IMR-90 (cell line): ENCODE data around the gene BUB1B. TPM values are rescaled to one million over a fixed set of nuclear protein-coding genes. Genes with fewer than 3 reads are reported as not detected.

Experiments
- ATAC-seq: fragments of 200-7000 bp; cut with Tn5 transposase; 2 replicates; pipeline ENCODE4 v1.9.1; 2020; ENCODE audit warnings: low read depth, mild to moderate bottlenecking, moderate library complexity
- BruUV-seq: library from RNA; stranded (reverse); fragments of 400-500 nt; replicated peaks from 2 replicates; lab custom pipeline; 2021; lab: Mats Ljungman, UMichigan
- CTCF ChIA-PET: fragments of 300-600 bp; formaldehyde crosslinking; extraction: SDS; loops from one replicate; lab custom pipeline; 2021; ENCODE audit warnings: antibody characterized with exemption; lab: Yijun Ruan, JAX
- POLR2A ChIA-PET: fragments of 300-600 bp; sonication (Branson Sonifier 250); formaldehyde crosslinking; loops from one replicate; lab custom pipeline; 2022; ENCODE audit warnings: antibody characterized with exemption; ENCODE audit not compliant: unreplicated experiment; lab: Charles Lee
- DNase-seq: peaks from one replicate; pipeline ENCODE4 v3.0.0; 2013
- H2AFZ ChIP-seq: replicated peaks from 2 replicates; pipeline ENCODE3; 2013; ENCODE audit warnings: low read length, mild to moderate bottlenecking; ENCODE audit not compliant: poor library complexity
- H2AK5ac ChIP-seq: 2 replicates; pipeline ENCODE4 v1.6.1; 2013; ENCODE audit warnings: low read depth, low read length, inconsistent platforms
- H2AK9ac ChIP-seq: replicated peaks from 2 replicates; pipeline ENCODE3; 2013; ENCODE audit warnings: mild to moderate bottlenecking, low read depth, low read length, moderate library complexity; ENCODE audit not compliant: poor library complexity
- H2BK120ac ChIP-seq: 2 replicates; pipeline ENCODE4 v1.6.1; 2013; ENCODE audit warnings: low read depth, low read length, inconsistent platforms
- H2BK15ac ChIP-seq: 3 replicates; pipeline ENCODE4 v1.6.1; 2013; ENCODE audit warnings: low read depth, low read length, inconsistent platforms
- H2BK20ac ChIP-seq: 2 replicates; pipeline ENCODE4 v1.6.1; 2013; ENCODE audit warnings: low read depth, mild to moderate bottlenecking, inconsistent platforms, low read length, moderate library complexity
- H2BK5ac ChIP-seq: 2 replicates; pipeline ENCODE4 v1.6.1; 2013; ENCODE audit warnings: mild to moderate bottlenecking, low read depth, low read length, inconsistent platforms; ENCODE audit not compliant: poor library complexity, severe bottlenecking
- H3K14ac ChIP-seq: replicated peaks from 2 replicates; pipeline ENCODE4 v1.6.1; 2013; ENCODE audit warnings: low read depth, low read length, inconsistent platforms
- H3K18ac ChIP-seq: 2 replicates; pipeline ENCODE4 v1.6.1; 2013; ENCODE audit warnings: low read depth, low read length, control low read depth
- H3K23ac ChIP-seq: 2 replicates; pipeline ENCODE4 v1.6.1; 2013; ENCODE audit warnings: low read depth, low read length, inconsistent platforms
- H3K27ac ChIP-seq: 2 replicates; pipeline ENCODE4 v1.5.1; 2013; ENCODE audit warnings: mild to moderate bottlenecking, control low read depth, low read length; ENCODE audit not compliant: insufficient read depth
- H3K27me3 ChIP-seq: 2 replicates; pipeline ENCODE4 v1.6.1; 2013; ENCODE audit warnings: low read length; ENCODE audit not compliant: control insufficient read depth, insufficient read depth
- H3K36me3 ChIP-seq: 2 replicates; pipeline ENCODE4 v1.6.1; 2013; ENCODE audit warnings: low read length, mixed read lengths; ENCODE audit not compliant: control insufficient read depth, insufficient read depth
- H3K4ac ChIP-seq: 2 replicates; pipeline ENCODE4 v1.6.1; 2013; ENCODE audit warnings: low read depth, low read length, inconsistent platforms
- H3K4me1 ChIP-seq: 2 replicates; pipeline ENCODE4 v1.6.1; 2013; ENCODE audit warnings: low read length, mixed read lengths; ENCODE audit not compliant: control insufficient read depth, insufficient read depth
- H3K4me2 ChIP-seq: 2 replicates; pipeline ENCODE4 v1.6.1; 2013; ENCODE audit warnings: low read depth, mild to moderate bottlenecking, control low read depth, low read length, moderate library complexity
- H3K4me3 ChIP-seq: 2 replicates; pipeline ENCODE4 v1.5.1; 2013; ENCODE audit warnings: low read depth, mild to moderate bottlenecking, control low read depth, low read length, moderate library complexity; ENCODE audit not compliant: insufficient read depth
- H3K56ac ChIP-seq: 2 replicates; pipeline ENCODE4 v1.6.1; 2013; ENCODE audit warnings: low read length, inconsistent platforms; ENCODE audit not compliant: insufficient read depth; ENCODE audit errors: extremely low read depth
- H3K79me1 ChIP-seq, 2 experiments: 2 replicates each; pipeline ENCODE4 v1.6.1; 2013; ENCODE audit warnings: low read length in 2 of 2, inconsistent platforms in 1 of 2, low read depth in 1 of 2
- H3K9ac ChIP-seq: 2 replicates; pipeline ENCODE4 v1.6.1; 2013; ENCODE audit warnings: low read depth, low read length, control low read depth
- H3K9me1 ChIP-seq: 2 replicates; pipeline ENCODE4 v1.6.1; 2013; ENCODE audit warnings: low read length, inconsistent platforms; ENCODE audit not compliant: insufficient read depth
- H3K9me3 ChIP-seq: 2 replicates; pipeline ENCODE4 v1.6.1; 2013; ENCODE audit warnings: low read length; ENCODE audit not compliant: control insufficient read depth, insufficient read depth
- H4K20me1 ChIP-seq: 2 replicates; pipeline ENCODE4 v1.6.1; 2013; ENCODE audit warnings: low read length, inconsistent platforms; ENCODE audit not compliant: insufficient read depth
- H4K5ac ChIP-seq: 2 replicates; pipeline ENCODE4 v1.6.1; 2013; ENCODE audit warnings: mild to moderate bottlenecking, low read depth, low read length, control low read depth
- H4K8ac ChIP-seq, 2 experiments: 2 replicates each; pipeline ENCODE4 v1.6.1; 2013; ENCODE audit warnings: low read depth in 2 of 2, low read length in 2 of 2, control low read depth in 1 of 2, inconsistent platforms in 1 of 2
- H4K91ac ChIP-seq: 2 replicates; pipeline ENCODE4 v1.6.1; 2013; ENCODE audit warnings: low read depth, low read length, inconsistent platforms; ENCODE audit not compliant: insufficient read depth
- CEBPB ChIP-seq: IDR thresholded peaks from 2 replicates; pipeline ENCODE4 v1.6.1; 2012; ENCODE audit warnings: low read depth, low read length, improper control_type of control experiment
- WGBS, 2 experiments: methylation state at CpG; one replicate each; pipeline versions ENCODE4 v1.1.5 to v1.1.7; 2013; ENCODE audit warnings: missing lambda C conversion rate in 2 of 2; ENCODE audit not compliant: insufficient read length in 1 of 2; ENCODE audit errors: extremely low coverage in 2 of 2; 5-methylcytosine and 5-hydroxymethylcytosine counted together
- dilution Hi-C: fragments of 300-500 bp; cut with HindIII; formaldehyde crosslinking; loops from one replicate; pipeline ENCODE4 v1.14.3; 2018; ENCODE audit warnings: low sequenced_read_pairs; ENCODE audit not compliant: unreplicated experiment
- in situ Hi-C: fragments of 300-500 bp; cut with MboI; formaldehyde crosslinking; loops from 3 replicates; pipeline ENCODE4 v1.14.3; 2019; ENCODE audit warnings: low sequenced_read_pairs, inconsistent platforms, mixed read lengths
- intact Hi-C: fragments of 100-400 bp; cut with micrococcal nuclease; formaldehyde crosslinking; loops from 2 replicates; pipeline ENCODE4 v1.10.0; 2022
- polyA plus RNA-seq, 3 experiments: library from polyadenylated mRNA; depleted of rRNA; stranded (reverse); fragments of >200 nt; gene quantifications; 2 replicates each; pipeline ENCODE4 v1.2.3, GENCODE V29; 2012; ENCODE audit warnings: low replicate concordance in 1 of 3
- total RNA-seq: library from RNA; depleted of rRNA; stranded (reverse); fragments of >200 nt; gene quantifications from 2 replicates; pipeline ENCODE4 v1.2.3, GENCODE V29; 2012

Gene BUB1B
- total and polyA plus RNA-seq, 2 of the 4 experiments (the other 2 are of a cell fraction) = 15.6 to 24.7 TPM

DNA sequence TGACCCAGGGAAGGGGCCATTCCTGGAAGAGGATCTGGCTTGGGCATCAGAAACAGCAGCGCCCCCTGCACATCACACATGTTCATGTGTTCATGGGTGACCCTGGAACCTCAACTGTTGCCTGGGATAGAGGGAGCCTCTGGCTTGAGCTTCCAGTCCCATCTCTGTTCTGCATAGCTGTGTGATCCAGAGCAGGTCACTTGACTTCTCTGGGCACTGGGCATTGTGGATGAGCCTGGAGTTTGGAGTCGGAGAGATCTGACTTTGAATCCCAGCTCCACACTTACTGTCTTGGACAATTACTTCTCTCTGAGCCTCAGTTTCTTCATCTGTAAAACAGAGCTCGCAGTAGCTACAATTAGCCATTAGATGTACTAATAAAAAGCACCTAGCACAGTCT is 93.6 kb downstream of the BUB1B start:
- WGBS, 2 experiments = 60% methylated on average over 1 of the region's 3 CpGs; no CpG with 5 or more reads in 1 of the 2 experiments

More for the DNA sequence above, 93.6 kb downstream of the BUB1B start:
- H3K79me1 ChIP-seq = no peaks in the 10 kb centered on the region
- H3K18ac ChIP-seq = no peak overlapping the region
- H2BK120ac ChIP-seq = no peak overlapping the region
- peaks cover 53% of the 10 kb centered on the region for H3K27me3 ChIP-seq
- no peak overlapping the region for H4K5ac ChIP-seq
- H3K14ac ChIP-seq = no peak overlapping the region
- in situ Hi-C loops = no loop called here
- no peak overlapping the region for H2AK9ac ChIP-seq
- no peak overlapping the region for H3K27ac ChIP-seq
- no peak overlapping the region for H2AFZ ChIP-seq
- no peak overlapping the region for H3K4ac ChIP-seq
- ChIA-PET CTCF (no interaction called here), POLR2A (no interaction called here)
- ATAC-seq (no peak), DNase-seq (no peak)
- BruUV-seq = no TSS peak
- H3K9me1 ChIP-seq = peaks cover 4% of the 10 kb centered on the region; the same call in 1 of the 2 replicates
- TF ChIP-seq CEBPB = no peak
- H4K91ac ChIP-seq = no peak overlapping the region
- H2BK5ac ChIP-seq = no peak overlapping the region
- no peak overlapping the region for H3K4me2 ChIP-seq
- H2AK5ac ChIP-seq = no peak overlapping the region
- H3K23ac ChIP-seq = no peak overlapping the region
- no peaks in the 10 kb centered on the region for H3K9me3 ChIP-seq
- no peaks in the 10 kb centered on the region for H3K36me3 ChIP-seq
- no peak overlapping the region for H3K9ac ChIP-seq
- no peak overlapping the region for H2BK20ac ChIP-seq
- H3K56ac ChIP-seq = no peak overlapping the region
- H3K4me3 ChIP-seq = no peak overlapping the region
- dilution Hi-C loops = no loop called here
- intact Hi-C loops = no loop called here
- H4K8ac ChIP-seq = no peak overlapping the region
- H3K4me1 ChIP-seq = peaks cover 3% of the 10 kb centered on the region; the same call in 1 of the 2 replicates
- H4K20me1 ChIP-seq = no peaks in the 10 kb centered on the region
- no peak overlapping the region for H2BK15ac ChIP-seq
